Activated CD8-positive, alpha-beta T cell treated with anti-CD3 and anti-CD28 coated beads, Interleukin-2, amount 10 ng/mL, durations not matched to agents 7 days and 5 days (primary cell): ENCODE measurements around the gene CSNK2A1. TPM values are rescaled to one million over a fixed set of nuclear protein-coding genes. Genes with fewer than 3 reads are reported as not detected.
"Not testable (repeated sequence)": the region's sequence is repeated elsewhere in the genome, so short reads cannot be mapped to it uniquely, and the experiment has no call there.

ENCODE experiments used
- ATAC-seq: fragments of 150-1000 bp; cut with Tn5 transposase; one replicate; pipeline ENCODE4 v1.10.0; 2021; ENCODE audit warnings: moderate library complexity
- CTCF ChIA-PET: fragments of 350-600 bp; sonication (Branson Sonifier 250); formaldehyde crosslinking; loops from one replicate; lab custom pipeline; 2021; ENCODE audit warnings: antibody characterized with exemption; lab: Charles Lee
- POLR2A ChIA-PET: fragments of 350-600 bp; sonication (Branson Sonifier 250); formaldehyde crosslinking; loops from one replicate; lab custom pipeline; 2021; ENCODE audit warnings: antibody characterized with exemption; lab: Charles Lee
- DNase-seq: peaks from one replicate; pipeline ENCODE4 v3.0.0-alpha.2; 2020
- H3K27ac Mint-ChIP-seq: one replicate; pipeline ENCODE4 v1.8.0; 2021; ENCODE audit warnings: mild to moderate bottlenecking, mixed read lengths
- H3K27me3 Mint-ChIP-seq: one replicate; pipeline ENCODE4 v1.8.0; 2021; ENCODE audit warnings: low read depth, mixed read lengths
- H3K36me3 Mint-ChIP-seq: one replicate; pipeline ENCODE4 v1.8.0; 2021; ENCODE audit warnings: low read depth, mixed read lengths
- H3K4me1 Mint-ChIP-seq: one replicate; pipeline ENCODE4 v1.8.0; 2021; ENCODE audit warnings: low read depth, mixed read lengths
- H3K4me3 Mint-ChIP-seq: one replicate; pipeline ENCODE4 v1.8.0; 2021; ENCODE audit warnings: mild to moderate bottlenecking, mixed read lengths
- H3K9me3 Mint-ChIP-seq: one replicate; pipeline ENCODE4 v1.8.0; 2022; ENCODE audit warnings: mixed read lengths; ENCODE audit not compliant: insufficient read depth
- total RNA-seq, 2 experiments: library from RNA; stranded (reverse); gene quantifications; one replicate each; pipeline ENCODE4 v1.2.3, GENCODE V29; 2021

CSNK2A1 gene
- total RNA-seq, 2 experiments from 2014 or later: 116 to 121 TPM

- no peak overlapping the region for H3K4me3 Mint-ChIP-seq
- H3K4me1 Mint-ChIP-seq: peaks cover 6% of the 10 kb centered on the region
- POLR2A ChIA-PET: interaction anchor here (0.7 kb wide), 1 partner anchor 90 kb away, joined by 3 read pairs; no protein-coding TSS in a partner anchor
These were observed 73.7 kb downstream of the CSNK2A1 start for GRCh38 chr20:469746-470490.

GRCh38 chr20:467755-468154, 75.8 kb downstream of the CSNK2A1 start:
- peaks cover 7% of the 10 kb centered on the region for H3K36me3 Mint-ChIP-seq
- no peak for DNase-seq
- ChIA-PET CTCF (interaction anchor here (2.3 kb wide), 1 partner anchor 60 kb away, joined by 6 read pairs; no protein-coding TSS in a partner anchor), POLR2A (no interaction called here)
- no peak overlapping the region for H3K4me3 Mint-ChIP-seq
- peaks cover 20% of the 10 kb centered on the region for H3K9me3 Mint-ChIP-seq
- peaks cover 8% of the 10 kb centered on the region for H3K4me1 Mint-ChIP-seq
- H3K27ac Mint-ChIP-seq: no peak overlapping the region
- H3K27me3 Mint-ChIP-seq: peaks cover 18% of the 10 kb centered on the region
- ATAC-seq: no peak

More at GRCh38 chr20:469746-470490, 73.7 kb downstream of the CSNK2A1 start:
- ATAC-seq: no peak
- Mint-ChIP-seq H3K36me3 (peaks cover 22% of the 10 kb centered on the region), H3K9me3 (peaks cover 20% of the 10 kb centered on the region), H3K27me3 (peaks cover 16% of the 10 kb centered on the region), H3K27ac (no peak overlapping the region)
- DNase-seq: no peak
- CTCF ChIA-PET: no interaction called here

GRCh38 chr20:462199-462991, 81.2 kb downstream of the CSNK2A1 start, which contains the start of gene TBC1D20:
TSS of gene TBC1D20 (minus strand) at chr20:462533. CDS start at chr20:462405, 128 bp downstream.
- POLR2A ChIA-PET: interaction anchor here (0.6 to 2.2 kb wide), 5 partner anchors 14 to 82 kb away, joined by 3 to 9 read pairs (median 4); partner anchors contain the start of gene TRIB3
- ATAC-seq (peak; percentile 98), DNase-seq (peak; percentile 89)
- Mint-ChIP-seq H3K4me1 (peaks cover 45% of the 10 kb centered on the region), H3K27me3 (peaks cover 4% of the 10 kb centered on the region), H3K36me3 (peaks cover 22% of the 10 kb centered on the region), H3K4me3 (peak within 1 kb of the TSS; percentile 87), H3K27ac (peak within 1 kb of the TSS; percentile 91), H3K9me3 (peaks cover 3% of the 10 kb centered on the region)
- CTCF ChIA-PET: interaction anchor here (0.9 to 1.8 kb wide), 5 partner anchors 14 to 108 kb away, joined by 3 to 6 read pairs (median 4); no protein-coding TSS in a partner anchor

GRCh38 chr20:461254-462198, 82.1 kb downstream of the CSNK2A1 start:
- ATAC-seq (peak; percentile 46), DNase-seq (peak; percentile 73)
- CTCF ChIA-PET: interaction anchor here (0.8 to 1.8 kb wide), 7 partner anchors 16 to 107 kb away, joined by 3 to 5 read pairs (median 3); no protein-coding TSS in a partner anchor
- peaks cover 2% of the 10 kb centered on the region for H3K27me3 Mint-ChIP-seq
- H3K36me3 Mint-ChIP-seq: peaks cover 23% of the 10 kb centered on the region
- peak overlapping the region; percentile 87 for H3K4me3 Mint-ChIP-seq
- H3K27ac Mint-ChIP-seq: peak overlapping the region; percentile 91
- POLR2A ChIA-PET: interaction anchor here (0.6 to 2.2 kb wide), 4 partner anchors 15 to 81 kb away, joined by 3 to 9 read pairs (median 4); partner anchors contain the start of gene TRIB3
- no peaks in the 10 kb centered on the region for H3K9me3 Mint-ChIP-seq
- H3K4me1 Mint-ChIP-seq: peaks cover 46% of the 10 kb centered on the region

GRCh38 chr20:460707-461106, 82.9 kb downstream of the CSNK2A1 start:
- Mint-ChIP-seq H3K9me3 (no peaks in the 10 kb centered on the region), H3K4me1 (peaks cover 46% of the 10 kb centered on the region), H3K36me3 (peaks cover 23% of the 10 kb centered on the region), H3K27me3 (peaks cover 2% of the 10 kb centered on the region), H3K4me3 (peak overlapping the region; percentile 87), H3K27ac (peak overlapping the region; percentile 37)
- CTCF ChIA-PET: interaction anchor here (0.8 to 1.8 kb wide), 6 partner anchors 10 to 98 kb away, joined by 3 to 5 read pairs (median 3); no protein-coding TSS in a partner anchor
- DNase-seq: no peak
- POLR2A ChIA-PET: interaction anchor here (2.2 kb wide), 1 partner anchor 22 kb away, joined by 9 read pairs; no protein-coding TSS in a partner anchor
- no peak for ATAC-seq

- Mint-ChIP-seq H3K4me1 (peaks cover 46% of the 10 kb centered on the region), H3K27ac (no peak overlapping the region), H3K27me3 (peaks cover 2% of the 10 kb centered on the region), H3K36me3 (peaks cover 23% of the 10 kb centered on the region), H3K9me3 (no peaks in the 10 kb centered on the region), H3K4me3 (peak overlapping the region; percentile 87)
- ChIA-PET CTCF (interaction anchor here (1.2 to 1.8 kb wide), 6 partner anchors 9 to 106 kb away, joined by 3 to 6 read pairs (median 4); no protein-coding TSS in a partner anchor), POLR2A (no interaction called here)
- no peak for ATAC-seq
- DNase-seq: no peak
These were observed 83.4 kb downstream of the CSNK2A1 start for GRCh38 chr20:460180-460579.

- Mint-ChIP-seq H3K36me3 (peaks cover 25% of the 10 kb centered on the region), H3K27ac (no peak overlapping the region), H3K9me3 (no peaks in the 10 kb centered on the region), H3K4me3 (no peak overlapping the region), H3K27me3 (no peaks in the 10 kb centered on the region), H3K4me1 (peaks cover 50% of the 10 kb centered on the region)
- DNase-seq (no peak), ATAC-seq (no peak)
- POLR2A ChIA-PET: no interaction called here
- CTCF ChIA-PET: interaction anchor here (1.2 to 1.5 kb wide), 4 partner anchors 18 to 105 kb away, joined by 3 to 6 read pairs (median 4); no protein-coding TSS in a partner anchor
These were observed 84.8 kb downstream of the CSNK2A1 start for GRCh38 chr20:458776-459175.

GRCh38 chr20:454951-455350, 88.6 kb downstream of the CSNK2A1 start:
- no peak overlapping the region for H3K27ac Mint-ChIP-seq
- no peaks in the 10 kb centered on the region for H3K9me3 Mint-ChIP-seq
- ATAC-seq (no peak), DNase-seq (no peak)
- H3K36me3 Mint-ChIP-seq: peaks cover 13% of the 10 kb centered on the region
- CTCF ChIA-PET: no interaction called here
- no peaks in the 10 kb centered on the region for H3K27me3 Mint-ChIP-seq
- peaks cover 32% of the 10 kb centered on the region for H3K4me1 Mint-ChIP-seq
- H3K4me3 Mint-ChIP-seq: no peak overlapping the region
- POLR2A ChIA-PET: no interaction called here

- H3K9me3 Mint-ChIP-seq, H3K4me3 Mint-ChIP-seq, H3K27ac Mint-ChIP-seq, H3K36me3 Mint-ChIP-seq, POLR2A ChIA-PET, CTCF ChIA-PET, ATAC-seq, H3K27me3 Mint-ChIP-seq, DNase-seq: not testable (repeated sequence)
- H3K4me1 Mint-ChIP-seq: peaks cover 20% of the 10 kb centered on the region
These were observed 91.6 kb downstream of the CSNK2A1 start for GRCh38 chr20:452021-452420.

GRCh38 chr20:445514-446336, 97.9 kb downstream of the CSNK2A1 start:
- H3K27ac Mint-ChIP-seq: no peak overlapping the region
- ATAC-seq: no peak
- no peaks in the 10 kb centered on the region for H3K9me3 Mint-ChIP-seq
- ChIA-PET POLR2A (no interaction called here), CTCF (interaction anchor here (0.7 to 1.2 kb wide), 2 partner anchors 15 to 31 kb away, joined by 3 read pairs; no protein-coding TSS in a partner anchor)
- H3K27me3 Mint-ChIP-seq: no peaks in the 10 kb centered on the region
- no peak overlapping the region for H3K4me3 Mint-ChIP-seq
- peaks cover 52% of the 10 kb centered on the region for H3K36me3 Mint-ChIP-seq
- H3K4me1 Mint-ChIP-seq: peaks cover 12% of the 10 kb centered on the region
- no peak for DNase-seq
